Activated CD4-positive, alpha-beta T cell treated with anti-CD3 and anti-CD28 coated beads, Interleukin-2, amount 10 ng/mL, durations not matched to agents 7 days and 5 days (primary cell): ENCODE data around the gene AHCYL2. TPM values are rescaled to one million over a fixed set of nuclear protein-coding genes. Genes with fewer than 3 reads are reported as not detected.
"Not testable (repeated sequence)": the region's sequence is repeated elsewhere in the genome, so short reads cannot be mapped to it uniquely, and the experiment has no call there.

Source experiments
- CTCF ChIA-PET: fragments of 350-600 bp; sonication (Branson Sonifier 250); formaldehyde crosslinking; loops from one replicate; lab custom pipeline; 2021; ENCODE audit warnings: antibody characterized with exemption; lab: Charles Lee
- POLR2A ChIA-PET: fragments of 350-600 bp; sonication (Branson Sonifier 250); formaldehyde crosslinking; loops from one replicate; lab custom pipeline; 2021; ENCODE audit warnings: antibody characterized with exemption; lab: Charles Lee
- DNase-seq: peaks from one replicate; pipeline ENCODE4 v3.0.0-alpha.2; 2020
- H3K27ac Mint-ChIP-seq: one replicate; pipeline ENCODE4 v1.8.0; 2021; ENCODE audit warnings: mild to moderate bottlenecking, moderate library complexity, mixed read lengths
- H3K27me3 Mint-ChIP-seq: one replicate; pipeline ENCODE4 v1.8.0; 2021; ENCODE audit warnings: mixed read lengths
- H3K36me3 Mint-ChIP-seq: one replicate; pipeline ENCODE4 v1.8.0; 2021; ENCODE audit warnings: low read depth, mixed read lengths
- H3K4me1 Mint-ChIP-seq: one replicate; pipeline ENCODE4 v1.8.0; 2021; ENCODE audit warnings: mixed read lengths
- H3K4me3 Mint-ChIP-seq: one replicate; pipeline ENCODE4 v1.8.0; 2021; ENCODE audit warnings: mild to moderate bottlenecking, moderate library complexity, mixed read lengths
- H3K9me3 Mint-ChIP-seq: one replicate; pipeline ENCODE4 v1.8.0; 2021; ENCODE audit warnings: mixed read lengths
- total RNA-seq, 2 experiments: library from RNA; stranded (reverse); gene quantifications; one replicate each; pipeline ENCODE4 v1.2.3, GENCODE V29; 2021

AHCYL2 gene
- total RNA-seq, 2 experiments from 2014 or later: 9.7 to 11.4 TPM

GRCh38 chr7:129388333-129389098, 163.7 kb downstream of the AHCYL2 start:
- no peak for DNase-seq
- CTCF ChIA-PET: interaction anchor here (0.6 to 6.0 kb wide), 7 partner anchors 12 to 419 kb away, joined by 3 to 48 read pairs (median 3); no protein-coding TSS in a partner anchor

GRCh38 chr7:129389829-129390228, 165.0 kb downstream of the AHCYL2 start:
- Mint-ChIP-seq H3K4me1 (peaks cover 8% of the 10 kb centered on the region), H3K4me3 (no peak overlapping the region), H3K27ac (no peak overlapping the region), H3K36me3 (no peaks in the 10 kb centered on the region), H3K27me3 (no peaks in the 10 kb centered on the region), H3K9me3 (no peaks in the 10 kb centered on the region)
- no peak for DNase-seq
- ChIA-PET POLR2A (no interaction called here), CTCF (interaction anchor here (0.9 to 6.0 kb wide), 3 partner anchors 9 to 24 kb away, joined by 3 to 48 read pairs (median 6); no protein-coding TSS in a partner anchor)

More at GRCh38 chr7:129388333-129389098, 163.7 kb downstream of the AHCYL2 start:
- H3K9me3 Mint-ChIP-seq: no peaks in the 10 kb centered on the region
- no peaks in the 10 kb centered on the region for H3K36me3 Mint-ChIP-seq
- H3K4me1 Mint-ChIP-seq: peaks cover 8% of the 10 kb centered on the region
- H3K27me3 Mint-ChIP-seq: no peaks in the 10 kb centered on the region
- no peak overlapping the region for H3K27ac Mint-ChIP-seq
- H3K4me3 Mint-ChIP-seq: no peak overlapping the region
- POLR2A ChIA-PET: no interaction called here

DNA sequence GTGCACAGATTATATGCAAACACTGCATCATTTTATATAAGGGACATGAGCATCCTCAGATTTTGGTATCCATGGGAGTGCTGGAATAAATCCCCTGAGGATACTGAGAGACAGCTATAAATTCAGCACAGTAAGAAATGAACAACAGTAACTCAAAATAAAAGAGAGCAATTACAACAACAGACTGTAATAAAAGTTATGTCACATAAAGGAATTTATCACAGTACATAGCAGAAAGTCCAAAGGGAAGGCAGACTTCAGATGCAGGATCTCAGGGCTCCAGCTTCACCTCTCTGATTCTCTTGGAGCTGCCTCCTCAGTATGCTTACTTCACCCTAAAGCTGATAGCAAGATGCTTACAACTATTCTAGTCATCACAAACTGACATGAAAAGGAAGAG, 165.5 kb downstream of the AHCYL2 start:
- Mint-ChIP-seq H3K27ac (no peak overlapping the region), H3K4me3 (no peak overlapping the region), H3K36me3 (no peaks in the 10 kb centered on the region), H3K4me1 (peaks cover 8% of the 10 kb centered on the region), H3K9me3 (no peaks in the 10 kb centered on the region), H3K27me3 (no peaks in the 10 kb centered on the region)
- CTCF ChIA-PET: interaction anchor here (0.9 to 6.0 kb wide), 2 partner anchors 9 to 14 kb away, joined by 3 to 48 read pairs; no protein-coding TSS in a partner anchor
- POLR2A ChIA-PET: no interaction called here
- no peak for DNase-seq

DNA sequence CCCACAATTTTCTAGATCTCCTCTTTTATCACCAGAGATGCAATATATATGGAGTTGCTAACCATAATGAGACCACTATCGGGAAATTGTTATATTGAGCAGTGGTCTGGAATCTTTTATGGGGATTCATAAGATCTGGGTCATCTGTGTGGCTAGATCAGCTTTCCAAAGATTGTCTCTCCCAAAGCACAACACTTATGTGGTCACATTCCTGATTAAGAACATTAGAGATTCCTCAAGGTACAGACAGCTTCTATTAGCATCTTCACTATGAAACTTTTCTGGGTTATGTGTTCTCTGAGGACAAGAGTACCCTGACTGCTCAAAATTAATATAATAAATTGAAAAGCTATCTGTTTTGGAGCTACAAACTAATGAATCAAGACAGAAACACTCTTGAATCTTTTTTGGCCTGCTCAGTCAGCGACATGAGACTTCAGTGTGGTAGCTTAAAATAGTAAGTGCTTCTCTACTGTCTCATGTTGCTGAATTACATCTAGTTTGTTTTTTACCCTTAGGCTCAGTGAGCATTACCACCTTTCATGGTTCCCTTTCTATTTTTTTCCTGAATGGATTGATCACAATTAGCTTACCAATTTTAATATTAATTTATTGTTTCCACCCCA, 166.8 kb downstream of the AHCYL2 start:
- Mint-ChIP-seq H3K4me1 (peaks cover 2% of the 10 kb centered on the region), H3K27me3 (no peaks in the 10 kb centered on the region), H3K4me3 (no peak overlapping the region), H3K36me3 (no peaks in the 10 kb centered on the region), H3K9me3 (no peaks in the 10 kb centered on the region), H3K27ac (no peak overlapping the region)
- no peak for DNase-seq
- ChIA-PET CTCF (interaction anchor here (0.6 to 1.1 kb wide), 3 partner anchors 13 to 1024 kb away, joined by 3 to 7 read pairs (median 4); no protein-coding TSS in a partner anchor), POLR2A (no interaction called here)

DNA sequence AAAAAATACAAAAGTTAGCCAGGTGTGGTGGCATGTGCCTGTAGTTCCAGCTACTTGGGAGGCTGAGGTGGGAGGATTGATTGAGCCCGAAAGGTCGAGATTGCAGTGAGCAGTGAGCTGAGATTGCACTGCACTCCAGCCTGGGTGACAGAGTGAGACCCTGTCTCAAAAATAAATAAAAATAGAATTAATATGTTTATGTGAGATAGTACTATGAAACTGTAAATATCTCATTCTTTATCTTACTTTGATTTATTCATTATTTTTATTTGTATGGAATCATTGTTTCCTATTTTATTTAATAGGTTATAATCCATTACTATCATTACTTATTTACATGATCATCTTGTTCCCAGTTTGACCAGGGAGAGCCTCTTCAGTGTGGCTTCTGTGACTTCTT, 168.4 kb downstream of the AHCYL2 start:
- no peak for DNase-seq
- Mint-ChIP-seq H3K27ac (no peak overlapping the region), H3K4me3 (no peak overlapping the region), H3K27me3 (no peaks in the 10 kb centered on the region), H3K9me3 (no peaks in the 10 kb centered on the region), H3K36me3 (no peaks in the 10 kb centered on the region), H3K4me1 (no peaks in the 10 kb centered on the region)
- ChIA-PET POLR2A (no interaction called here), CTCF (no interaction called here)

DNA sequence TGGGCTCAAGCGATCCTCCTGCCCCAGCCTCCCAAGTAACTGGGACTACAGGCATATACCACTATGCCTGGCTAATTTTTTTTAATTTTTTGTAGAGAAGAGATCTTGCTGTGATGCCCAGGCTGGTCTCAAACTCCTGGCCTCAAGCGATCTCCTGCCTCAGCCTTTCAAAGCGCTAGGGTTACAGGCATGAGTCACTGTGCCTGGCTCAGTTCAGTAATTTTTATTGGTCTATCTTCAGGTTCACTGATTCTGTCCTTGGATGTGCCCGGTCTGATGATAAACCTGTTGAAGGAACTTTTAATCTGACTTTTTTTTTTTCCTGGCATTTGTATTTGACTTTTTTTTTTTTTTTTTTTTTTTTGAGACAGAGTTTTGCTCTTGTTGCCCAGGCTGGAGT, 169.3 kb downstream of the AHCYL2 start:
- H3K4me1 Mint-ChIP-seq: no peaks in the 10 kb centered on the region
- no peaks in the 10 kb centered on the region for H3K36me3 Mint-ChIP-seq
- no peak overlapping the region for H3K4me3 Mint-ChIP-seq
- H3K27me3 Mint-ChIP-seq: no peaks in the 10 kb centered on the region
- H3K9me3 Mint-ChIP-seq: no peaks in the 10 kb centered on the region
- DNase-seq: no peak
- POLR2A ChIA-PET: no interaction called here
- no peak overlapping the region for H3K27ac Mint-ChIP-seq
- CTCF ChIA-PET: no interaction called here

GRCh38 chr7:129394982-129395914, 170.4 kb downstream of the AHCYL2 start:
- Mint-ChIP-seq H3K27me3 (no peaks in the 10 kb centered on the region), H3K4me3 (no peak overlapping the region), H3K36me3 (no peaks in the 10 kb centered on the region), H3K9me3 (no peaks in the 10 kb centered on the region), H3K27ac (no peak overlapping the region), H3K4me1 (no peaks in the 10 kb centered on the region)
- POLR2A ChIA-PET: no interaction called here
- CTCF ChIA-PET: interaction anchor here (1.5 kb wide), 1 partner anchor 15 kb away, joined by 4 read pairs; no protein-coding TSS in a partner anchor
- no peak for DNase-seq

DNA sequence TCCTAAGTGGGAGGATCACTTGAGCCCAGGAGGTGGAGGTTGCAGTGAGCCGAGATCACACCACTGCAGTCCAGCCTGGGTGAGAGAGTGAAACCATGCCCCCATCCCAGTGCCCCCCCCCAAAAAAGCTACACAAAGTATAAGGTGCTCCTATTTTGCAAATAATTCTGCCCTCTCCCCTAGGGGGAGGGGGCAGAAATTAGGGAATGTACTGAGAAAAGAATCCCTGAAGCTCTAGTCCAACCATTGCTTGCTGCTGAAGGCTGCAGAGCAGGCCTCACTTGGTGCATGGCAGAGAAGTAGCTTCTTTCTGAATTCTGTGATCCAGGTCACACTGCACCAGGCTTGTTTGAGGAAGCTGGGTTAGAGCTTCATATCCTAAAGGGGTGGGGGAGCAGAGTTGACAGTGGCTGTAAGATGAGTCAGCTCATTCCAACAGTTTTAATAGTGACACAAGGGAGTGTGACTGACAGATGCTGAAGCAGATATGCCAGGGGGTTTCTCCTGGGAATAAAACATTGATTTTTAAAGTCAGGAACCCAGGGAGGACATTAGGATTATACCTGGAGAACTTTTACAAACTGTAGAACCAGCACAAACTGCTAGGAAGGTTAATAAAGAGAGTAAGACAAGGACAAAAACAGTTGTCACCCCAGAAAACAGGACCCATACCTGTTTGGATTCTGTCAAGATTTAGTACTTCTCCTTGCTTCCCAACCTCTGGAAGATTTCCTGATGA, 176.6 kb downstream of the AHCYL2 start:
- no peaks in the 10 kb centered on the region for H3K27me3 Mint-ChIP-seq
- POLR2A ChIA-PET: no interaction called here
- H3K36me3 Mint-ChIP-seq: peaks cover 7% of the 10 kb centered on the region
- DNase-seq: no peak
- CTCF ChIA-PET: interaction anchor here (0.5 to 2.1 kb wide), 9 partner anchors 9 to 1470 kb away, joined by 3 to 13 read pairs (median 5); no protein-coding TSS in a partner anchor
- H3K27ac Mint-ChIP-seq: no peak overlapping the region
- no peak overlapping the region for H3K4me3 Mint-ChIP-seq
- peaks cover 8% of the 10 kb centered on the region for H3K4me1 Mint-ChIP-seq
- no peaks in the 10 kb centered on the region for H3K9me3 Mint-ChIP-seq

- ChIA-PET CTCF (interaction anchor here (0.5 to 2.1 kb wide), 7 partner anchors 8 to 184 kb away, joined by 3 to 13 read pairs (median 5); no protein-coding TSS in a partner anchor), POLR2A (no interaction called here)
- DNase-seq: peak; percentile 18
- Mint-ChIP-seq H3K27me3 (no peaks in the 10 kb centered on the region), H3K27ac (no peak overlapping the region), H3K9me3 (no peaks in the 10 kb centered on the region), H3K4me1 (peaks cover 8% of the 10 kb centered on the region), H3K36me3 (peaks cover 7% of the 10 kb centered on the region), H3K4me3 (no peak overlapping the region)
Observed at GRCh38 chr7:129401967-129402860, 177.4 kb downstream of the AHCYL2 start.

DNA sequence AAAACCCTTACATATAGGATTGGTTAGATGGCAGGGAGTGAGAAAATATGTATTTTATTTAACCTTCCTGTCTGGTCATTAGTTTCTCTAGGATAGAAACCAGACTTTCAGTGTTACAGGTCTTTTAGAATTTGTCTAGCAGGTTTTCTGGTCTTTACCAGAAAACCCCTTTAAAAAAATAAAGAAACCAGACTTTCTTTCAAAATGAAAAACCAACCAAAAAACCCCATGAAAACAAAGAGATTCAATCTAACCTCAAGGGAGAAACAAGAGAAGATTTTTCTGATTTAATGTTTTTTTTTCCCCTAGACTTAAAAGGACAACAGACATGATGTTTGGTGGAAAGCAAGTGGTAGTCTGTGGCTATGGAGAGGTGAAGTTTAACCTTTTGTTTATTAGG, 180.7 kb downstream of the AHCYL2 start:
- Mint-ChIP-seq H3K27me3 (no peaks in the 10 kb centered on the region), H3K9me3 (no peaks in the 10 kb centered on the region), H3K4me3 (no peak overlapping the region), H3K27ac (no peak overlapping the region), H3K4me1 (peaks cover 8% of the 10 kb centered on the region), H3K36me3 (peaks cover 16% of the 10 kb centered on the region)
- CTCF ChIA-PET: interaction anchor here (0.8 to 1.5 kb wide), 3 partner anchors 9 to 34 kb away, joined by 3 to 6 read pairs (median 4); no protein-coding TSS in a partner anchor
- no peak for DNase-seq
- POLR2A ChIA-PET: no interaction called here

- CTCF ChIA-PET: interaction anchor here (0.6 to 1.3 kb wide), 3 partner anchors 9 to 34 kb away, joined by 3 to 5 read pairs (median 3); partner anchors contain the start of gene STRIP2
- H3K4me1 Mint-ChIP-seq, H3K27ac Mint-ChIP-seq, H3K9me3 Mint-ChIP-seq, H3K4me3 Mint-ChIP-seq, DNase-seq, POLR2A ChIA-PET, H3K27me3 Mint-ChIP-seq: not testable (repeated sequence)
- H3K36me3 Mint-ChIP-seq: peaks cover 25% of the 10 kb centered on the region
Observed at GRCh38 chr7:129410238-129410637, 185.4 kb downstream of the AHCYL2 start.
